B cell (primary cell): ENCODE measurements around the gene ZCCHC7.

Experiments used
- CTCF ChIP-seq: fragments of 200-600 bp; IDR thresholded peaks from one replicate; pipeline ENCODE4 v1.8.0; 2022; ENCODE audit warnings: antibody characterized with exemption, mild to moderate bottlenecking
- EZH2 ChIP-seq: IDR thresholded peaks from 2 replicates; pipeline ENCODE4 v1.6.1; 2012; ENCODE audit warnings: borderline replicate concordance, low read depth, mild to moderate bottlenecking, moderate library complexity, low read length; ENCODE audit not compliant: insufficient read depth, poor library complexity, severe bottlenecking

GRCh38 chr9:37325778-37326177 is 205.4 kb downstream of the ZCCHC7 start:
- TF ChIP-seq CTCF (no peak), EZH2 (no peak)
